COR-L47 (cell line): ENCODE results near the gene ANKRD44.

Experiments used
- DNase-seq: peaks from one replicate; lab custom pipeline; 2025; lab: John Stamatoyannopoulos, UW

Gene ANKRD44

DNA sequence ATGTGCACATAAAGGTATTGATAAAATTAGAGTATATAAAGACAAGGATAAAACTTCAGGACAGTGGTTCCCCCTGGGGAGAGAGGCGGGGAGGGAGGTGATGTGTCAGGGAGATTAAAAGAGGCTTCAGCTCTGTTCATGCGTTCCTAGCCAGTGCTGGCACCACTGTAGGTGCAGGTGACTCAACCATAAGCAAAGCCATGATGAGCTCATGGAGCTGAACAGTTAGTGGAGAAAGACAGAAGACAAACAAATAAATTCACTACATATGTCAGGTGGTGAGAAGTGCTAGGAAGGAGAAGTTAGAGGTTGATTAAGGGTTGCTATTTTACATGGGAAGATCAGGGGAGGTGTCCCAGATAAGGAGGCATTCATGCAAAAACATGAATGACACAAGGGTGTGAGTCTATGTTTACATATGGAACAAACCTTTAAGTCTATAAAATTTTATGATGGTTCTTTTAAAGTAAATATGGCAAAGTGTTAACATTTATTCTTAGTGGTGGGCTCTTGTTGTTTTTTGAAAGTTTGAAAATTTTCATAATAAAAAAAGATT lies 136.0 kb downstream of the ANKRD44 start:
- DNase-seq: no peak

DNA sequence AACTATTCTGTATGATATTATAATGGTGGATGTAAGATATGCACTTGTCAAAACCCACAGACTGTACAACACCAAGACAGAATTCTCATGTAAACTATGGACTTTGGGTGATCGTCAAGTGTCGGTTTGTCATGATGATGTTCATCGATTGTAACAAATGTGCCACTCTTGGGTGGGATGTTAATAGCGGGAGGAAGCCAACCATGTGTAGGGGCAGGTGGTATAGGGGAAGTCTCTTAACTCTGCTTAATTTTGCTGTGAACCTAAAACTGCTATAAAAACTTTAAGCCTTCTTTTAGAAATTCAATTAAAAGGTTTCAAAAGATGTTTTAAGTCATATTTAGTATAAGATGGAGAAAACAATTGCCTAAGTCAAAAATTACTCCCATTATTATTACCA lies 139.0 kb downstream of the ANKRD44 start:
- no peak for DNase-seq

DNA sequence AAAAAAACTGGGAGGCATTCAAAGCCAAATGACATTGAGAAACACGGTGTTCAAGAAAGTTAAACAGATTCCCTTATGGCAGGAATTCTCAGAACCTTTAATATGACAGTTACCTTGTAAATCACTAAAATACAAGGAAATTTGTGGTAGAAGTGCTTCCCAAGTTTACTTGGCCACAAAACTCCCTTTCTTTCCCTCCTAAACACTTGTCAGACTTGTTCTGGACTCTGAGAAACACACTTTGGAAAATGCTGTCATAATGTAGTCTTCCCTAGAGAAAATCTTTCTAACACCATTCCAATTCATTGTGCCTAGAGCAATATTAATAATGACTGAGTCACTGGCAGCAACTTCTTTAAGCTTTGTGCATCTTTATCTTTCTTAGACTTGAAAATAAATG lies 140.4 kb downstream of the ANKRD44 start:
- no peak for DNase-seq

DNA sequence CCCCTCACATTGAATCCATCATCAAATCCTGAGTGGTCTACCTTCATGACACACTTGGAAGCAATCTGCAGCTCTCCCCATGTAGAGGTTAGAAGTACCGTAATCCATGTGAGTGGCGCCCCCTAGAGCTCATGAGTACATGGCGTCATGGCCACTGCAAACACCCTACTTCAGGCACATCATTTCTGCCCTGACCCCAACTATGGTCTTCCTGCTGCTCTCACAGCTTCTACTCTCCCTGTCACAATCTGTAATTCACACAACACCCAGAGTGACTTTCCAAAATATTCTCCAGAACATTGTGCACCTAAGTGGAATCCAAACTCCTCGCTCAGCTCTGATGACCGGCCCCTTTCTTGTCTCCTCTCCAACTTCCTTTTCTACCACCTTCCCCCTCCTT lies 141.9 kb downstream of the ANKRD44 start:
- peak; percentile 83 for DNase-seq

DNA sequence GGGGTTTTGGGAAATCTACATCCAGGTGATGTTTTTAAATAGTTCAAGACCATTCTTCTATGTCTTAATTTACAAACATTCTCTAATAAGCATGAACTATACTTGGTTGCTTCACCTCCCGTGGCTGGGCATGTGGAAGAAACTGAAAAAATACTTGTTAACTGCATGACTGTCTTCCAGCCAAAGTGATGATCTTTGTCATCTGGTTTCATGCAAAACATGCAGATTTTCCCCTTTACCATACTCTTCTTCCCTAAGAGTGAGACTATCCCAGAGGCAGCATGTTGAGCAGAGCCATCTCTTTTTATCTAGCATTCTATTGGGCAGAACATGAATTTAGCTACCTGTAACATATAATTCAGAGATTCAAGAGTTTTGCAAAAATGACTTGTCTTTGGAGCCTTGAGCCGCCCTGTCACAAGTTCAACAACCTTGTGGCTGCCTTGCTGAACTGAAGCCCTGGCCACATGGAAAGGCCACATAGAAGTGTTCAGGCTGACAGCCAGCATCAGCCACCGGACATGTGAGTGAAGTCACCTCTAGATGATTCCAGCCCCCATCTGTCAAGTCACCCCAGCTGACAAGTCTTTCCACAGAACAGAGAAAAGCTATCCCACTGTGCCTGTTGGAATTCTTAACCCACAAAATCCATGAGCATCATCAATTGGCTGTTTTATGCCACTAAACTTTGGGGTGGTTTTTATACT lies 142.8 kb downstream of the ANKRD44 start:
- DNase-seq: no peak

DNA sequence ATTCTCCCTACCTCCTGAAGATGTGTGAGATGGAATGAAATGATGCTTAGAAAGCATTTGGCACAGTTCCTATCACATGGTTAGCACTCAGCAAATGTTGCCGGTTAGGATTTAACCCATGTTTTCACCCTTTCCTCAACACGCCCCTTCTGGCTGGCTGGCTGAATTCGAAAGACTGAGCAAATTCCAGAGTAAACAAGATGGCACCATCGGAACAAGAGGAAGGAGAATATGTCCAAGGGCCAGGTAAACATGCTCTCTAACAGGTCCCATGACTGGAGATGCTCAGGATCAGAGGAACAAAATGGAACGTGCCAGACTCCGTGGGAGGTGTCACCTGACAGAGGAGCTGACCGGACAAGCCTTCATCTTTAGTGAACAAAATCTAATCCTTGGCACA lies 145.6 kb downstream of the ANKRD44 start:
- no peak for DNase-seq

DNA sequence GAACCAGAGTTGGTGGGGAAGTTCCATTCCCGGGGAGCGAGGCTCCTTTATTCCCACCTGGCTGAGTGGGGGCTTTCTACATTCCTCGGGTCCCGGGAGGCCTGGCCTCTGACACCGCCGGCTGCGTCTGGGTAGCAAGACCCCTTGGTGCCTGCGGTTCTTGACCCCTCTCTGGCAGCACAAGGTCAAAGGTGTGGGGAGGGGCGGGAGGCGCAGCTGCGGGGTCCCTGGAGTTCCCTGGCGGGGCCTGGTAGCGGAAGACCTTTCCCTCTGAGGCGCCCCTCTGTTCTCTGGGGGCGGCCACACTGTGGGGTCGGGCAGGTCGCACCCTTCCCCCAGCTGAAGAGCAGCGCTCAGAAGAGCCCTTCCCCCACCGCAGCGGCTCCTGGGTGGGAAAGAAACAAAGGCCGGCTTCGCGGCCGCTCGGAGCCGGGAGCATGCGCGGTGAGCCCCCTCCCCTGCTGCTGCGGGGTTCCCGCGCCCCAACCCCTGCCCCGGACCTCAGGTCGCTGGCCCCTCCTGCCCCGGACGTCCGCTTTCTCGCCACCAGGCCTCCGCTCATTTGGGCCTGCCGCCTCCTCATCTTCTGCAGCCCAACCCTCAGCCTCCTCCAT lies 146.3 kb downstream of the ANKRD44 start:
- DNase-seq: no peak

DNA sequence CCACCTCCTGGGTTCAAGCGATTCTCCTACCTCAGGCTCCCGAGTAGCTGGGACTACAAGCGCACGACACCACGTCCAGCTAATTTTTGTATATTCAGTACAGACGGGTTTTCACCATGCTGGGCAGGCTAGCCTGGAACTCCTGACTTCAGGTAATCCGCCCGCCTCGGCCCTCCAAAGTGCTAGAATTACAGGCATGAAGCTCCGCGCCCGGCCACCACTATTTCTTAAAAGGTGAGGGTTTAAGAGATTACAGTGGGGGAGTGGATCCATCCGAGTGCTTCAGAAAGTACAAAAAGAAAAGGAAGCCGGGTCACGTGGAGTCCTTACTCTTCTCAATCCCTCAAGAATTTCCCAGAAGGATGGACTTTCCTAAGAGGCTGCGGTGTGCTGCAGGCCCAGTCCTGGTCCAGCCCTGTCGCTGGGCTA lies 146.9 kb downstream of the ANKRD44 start:
- no peak for DNase-seq

DNA sequence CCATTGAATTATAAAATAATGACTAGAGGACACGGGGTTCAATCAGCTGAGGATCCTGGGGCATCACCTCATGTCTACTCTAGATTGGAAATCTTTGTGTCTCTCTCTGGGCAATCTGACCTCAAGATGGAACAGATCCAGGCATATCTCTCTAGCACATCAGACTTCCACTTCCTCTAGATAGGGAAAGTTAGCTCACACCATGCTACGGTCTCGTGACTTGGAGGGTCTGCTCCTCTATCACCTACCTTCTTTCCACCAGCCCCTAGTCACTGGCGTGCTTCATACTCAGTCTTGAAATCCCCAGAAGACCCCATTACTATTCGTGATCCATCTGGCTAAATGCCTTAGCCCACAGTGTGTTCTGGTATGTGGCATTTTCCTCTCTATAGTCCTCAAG lies 148.8 kb downstream of the ANKRD44 start:
- no peak for DNase-seq

DNA sequence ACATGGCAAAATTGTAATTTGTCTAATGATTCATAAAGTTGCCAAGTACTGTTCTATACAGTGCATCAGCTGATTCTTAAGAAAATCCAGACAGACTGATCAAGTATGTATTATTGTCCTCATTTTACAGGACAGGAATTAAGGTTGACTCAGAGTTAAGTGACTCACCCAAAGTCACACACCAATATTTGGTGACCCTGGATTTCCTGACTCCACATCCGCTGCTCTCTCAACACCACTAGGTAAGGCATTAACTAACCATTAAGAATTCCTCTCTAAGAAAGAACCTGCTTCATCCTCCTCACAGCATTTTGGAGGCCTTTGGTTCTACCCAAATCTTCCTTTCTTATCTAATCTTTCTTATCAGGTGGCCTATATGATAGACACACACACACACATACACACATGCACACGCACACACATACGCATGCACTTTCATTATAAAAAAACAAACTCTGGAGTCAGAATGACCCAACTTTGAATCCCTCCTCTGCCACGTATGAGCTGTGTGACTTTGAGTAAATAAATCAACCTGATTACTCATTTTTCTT lies 150.8 kb downstream of the ANKRD44 start:
- DNase-seq: no peak

DNA sequence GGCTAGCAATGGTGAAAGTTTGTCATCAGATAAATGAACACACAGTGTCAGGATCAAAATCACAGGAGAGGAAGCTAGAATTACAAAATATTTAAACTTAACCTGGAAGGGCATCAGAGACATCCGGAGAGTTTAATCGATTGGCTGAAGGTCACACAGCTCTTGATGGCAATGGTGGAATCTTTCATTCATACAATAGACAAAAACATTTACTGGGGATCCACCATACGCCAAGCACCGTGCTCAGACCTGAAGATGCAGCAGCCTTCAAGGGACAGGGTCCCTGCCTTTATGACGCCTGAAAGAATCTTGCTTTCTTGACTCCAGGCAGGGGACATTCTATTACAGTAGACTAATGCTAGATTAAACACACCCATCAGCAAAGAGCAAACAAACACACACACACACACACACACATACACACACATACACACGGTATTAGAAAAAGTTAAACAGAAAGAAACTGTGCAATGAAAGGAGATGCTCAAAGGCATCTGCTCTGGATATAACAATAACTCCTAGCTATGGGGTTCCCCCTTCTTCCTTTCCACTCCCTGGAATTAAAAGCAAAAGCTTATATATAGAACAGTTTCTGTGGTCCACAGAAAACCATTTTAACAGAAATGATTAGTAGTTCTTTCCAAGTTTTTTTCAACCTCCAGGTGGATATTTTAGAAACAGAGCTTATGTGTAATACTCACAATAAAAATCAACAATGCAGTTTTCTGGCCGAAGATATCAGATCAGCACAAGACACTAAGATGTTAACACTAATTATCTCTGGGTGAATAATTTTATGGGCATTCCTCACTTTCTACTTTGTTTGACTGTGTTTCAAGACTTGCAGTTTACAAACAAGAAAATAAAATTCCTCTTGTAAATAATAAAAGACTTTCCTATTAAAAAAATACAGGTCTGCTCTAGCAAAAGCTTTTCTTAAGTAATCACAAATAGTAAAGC lies 151.7 kb downstream of the ANKRD44 start:
- no peak for DNase-seq

DNA sequence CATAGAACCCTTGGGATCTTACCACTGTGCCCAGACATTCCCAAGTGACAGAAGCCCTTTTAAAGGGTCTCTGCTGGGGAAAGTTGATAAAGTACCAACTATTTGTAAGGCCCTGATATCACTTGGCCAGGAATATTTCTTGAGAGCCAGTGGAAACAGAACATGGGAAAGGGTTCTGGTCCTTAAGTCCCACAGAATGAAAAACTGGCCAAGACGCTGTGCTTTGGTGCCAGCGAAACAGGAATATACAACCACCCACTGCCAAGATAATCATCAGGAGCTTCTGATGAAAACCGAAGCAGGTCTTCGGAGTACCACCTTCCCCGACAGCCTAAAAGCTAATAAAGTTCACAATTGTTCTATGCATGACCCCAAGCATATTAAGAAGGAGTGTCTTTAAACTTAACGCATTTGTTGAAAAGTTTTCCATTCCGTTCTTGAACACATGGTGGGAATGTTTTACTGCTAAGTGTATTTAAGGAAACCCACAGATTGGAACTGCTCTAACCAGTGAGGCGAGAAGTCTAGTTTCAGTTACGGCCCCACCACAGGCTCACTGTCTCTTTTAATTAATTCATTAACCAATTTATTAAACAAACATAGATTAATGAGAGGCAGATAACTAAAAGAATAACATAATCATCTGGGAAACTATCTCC lies 152.6 kb downstream of the ANKRD44 start:
- no peak for DNase-seq

DNA sequence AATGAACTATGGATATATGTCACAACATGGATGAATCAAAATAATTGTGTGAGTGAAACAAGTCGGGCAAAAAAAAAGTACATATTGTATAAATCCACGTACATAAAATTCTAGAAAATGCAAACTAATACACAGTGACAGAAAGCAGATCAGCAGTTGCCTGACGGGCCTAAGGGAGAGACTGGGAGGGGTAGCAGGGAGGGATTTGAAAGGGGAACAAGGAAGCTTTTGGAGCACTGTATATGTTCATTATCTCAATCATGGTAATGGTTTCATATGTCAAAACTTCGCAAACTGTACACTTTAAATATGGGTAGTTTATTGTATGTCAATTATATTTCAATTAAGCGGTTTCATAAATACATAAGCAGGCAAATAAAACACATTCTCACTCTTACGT lies 153.8 kb downstream of the ANKRD44 start:
- no peak for DNase-seq

DNA sequence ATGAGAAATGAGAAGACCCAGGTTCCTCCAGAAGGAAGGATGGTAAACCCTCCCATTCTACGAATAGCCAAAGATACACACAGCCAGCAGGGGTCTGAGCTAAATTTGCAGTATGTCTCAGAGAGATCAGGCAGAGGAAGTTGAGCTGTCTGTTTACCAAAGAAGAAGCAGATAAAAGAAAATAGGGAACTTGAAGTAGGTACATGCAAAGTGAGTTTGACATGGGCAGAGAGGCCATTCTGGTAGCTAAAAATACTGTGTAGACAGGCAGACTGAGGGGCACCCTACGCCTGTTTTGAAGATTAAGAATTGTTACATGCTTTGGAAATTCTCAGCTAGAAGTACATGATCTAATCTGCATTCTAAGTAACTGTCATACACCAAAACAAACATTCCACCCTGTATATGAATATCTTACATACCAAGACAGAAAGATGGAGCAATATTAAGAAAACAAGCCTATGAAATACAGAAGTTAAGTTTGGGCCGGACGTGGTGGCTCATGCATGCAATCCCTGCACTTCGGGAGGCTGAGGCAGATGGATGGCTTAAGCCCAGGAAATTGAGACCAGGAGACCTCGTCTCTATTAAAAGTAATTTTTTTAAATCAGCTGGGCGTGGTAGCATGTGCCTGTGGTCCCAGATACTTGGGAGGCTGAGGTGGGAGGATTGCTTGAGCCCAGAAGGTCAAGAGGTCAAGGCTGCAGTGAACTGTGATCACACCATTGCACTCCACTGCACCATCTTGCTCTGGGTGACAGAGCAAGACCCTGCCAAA lies 157.9 kb downstream of the ANKRD44 start:
- no peak for DNase-seq

DNA sequence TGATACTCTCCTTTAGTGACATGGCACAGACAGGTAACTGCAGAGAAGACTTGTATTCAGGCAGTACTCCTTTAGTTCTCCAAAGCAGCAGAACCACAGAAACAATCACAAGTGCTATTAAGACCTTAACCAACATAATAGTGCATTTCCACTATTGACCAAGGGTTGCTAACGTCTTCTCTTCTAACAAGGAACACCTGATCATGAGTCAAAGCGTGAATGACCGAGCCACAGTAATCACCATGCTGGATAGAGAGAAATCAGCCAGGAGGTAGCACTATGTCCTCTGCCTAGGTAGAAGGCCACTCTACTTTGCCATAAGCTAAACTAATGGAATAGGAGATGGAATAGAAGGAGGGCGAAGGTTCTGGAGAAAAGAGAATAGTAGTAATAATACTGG lies 161.0 kb downstream of the ANKRD44 start:
- no peak for DNase-seq

DNA sequence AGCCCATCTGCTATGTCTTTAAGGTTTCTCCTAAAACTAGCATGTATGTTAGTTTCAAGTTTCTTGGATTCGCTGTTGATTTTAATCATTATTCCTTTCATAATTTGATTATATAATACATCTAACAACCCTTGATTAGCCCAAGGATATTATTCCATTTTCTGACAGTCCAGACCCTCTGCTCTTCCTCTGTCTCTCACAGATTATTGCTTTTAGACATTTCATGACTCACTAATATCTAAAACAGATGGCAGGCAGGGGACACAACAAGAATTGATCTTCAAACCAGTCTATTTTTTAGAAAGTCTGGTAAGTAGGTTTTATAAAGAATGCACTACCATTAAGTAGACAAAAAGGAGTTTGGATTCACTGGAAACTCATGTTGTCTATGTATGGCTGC lies 162.2 kb downstream of the ANKRD44 start:
- no peak for DNase-seq

DNA sequence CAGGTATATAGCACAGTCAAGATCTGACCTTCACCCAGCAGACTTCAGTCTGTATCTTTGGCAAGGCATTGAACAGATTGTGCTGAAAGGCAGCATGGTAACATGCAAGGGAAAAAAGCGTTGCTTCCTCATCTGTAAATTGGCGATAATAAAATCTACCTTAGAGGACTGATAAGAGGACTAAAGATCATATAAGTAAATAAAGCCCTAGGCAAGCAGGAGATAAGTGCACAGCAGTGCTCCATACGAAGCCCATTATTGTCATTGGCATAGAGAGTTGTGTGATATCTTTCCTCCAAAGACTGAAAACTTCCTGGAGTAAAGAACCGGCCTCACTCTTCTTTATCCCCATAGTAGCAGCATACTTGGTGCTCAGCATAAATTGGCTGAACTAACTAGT lies 162.6 kb downstream of the ANKRD44 start:
- DNase-seq: no peak

DNA sequence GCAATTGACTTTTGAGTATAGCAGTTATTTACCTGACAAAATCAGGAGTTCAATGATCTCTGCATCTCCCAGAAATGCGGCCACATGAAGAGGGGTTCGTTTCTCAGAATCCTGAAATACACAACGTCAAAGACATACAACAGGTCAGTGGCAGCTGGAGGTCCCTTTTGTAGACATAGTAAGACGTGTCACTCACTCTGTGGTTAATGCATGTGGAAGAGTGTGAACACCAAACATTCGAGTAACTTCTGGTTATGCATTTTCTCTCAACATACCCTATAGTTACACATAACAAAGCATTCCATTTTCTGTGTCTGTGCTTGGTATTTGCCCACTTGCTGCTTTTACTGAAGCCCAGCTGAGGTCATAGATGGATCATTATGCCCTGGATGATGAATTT lies 163.6 kb downstream of the ANKRD44 start:
- no peak for DNase-seq

DNA sequence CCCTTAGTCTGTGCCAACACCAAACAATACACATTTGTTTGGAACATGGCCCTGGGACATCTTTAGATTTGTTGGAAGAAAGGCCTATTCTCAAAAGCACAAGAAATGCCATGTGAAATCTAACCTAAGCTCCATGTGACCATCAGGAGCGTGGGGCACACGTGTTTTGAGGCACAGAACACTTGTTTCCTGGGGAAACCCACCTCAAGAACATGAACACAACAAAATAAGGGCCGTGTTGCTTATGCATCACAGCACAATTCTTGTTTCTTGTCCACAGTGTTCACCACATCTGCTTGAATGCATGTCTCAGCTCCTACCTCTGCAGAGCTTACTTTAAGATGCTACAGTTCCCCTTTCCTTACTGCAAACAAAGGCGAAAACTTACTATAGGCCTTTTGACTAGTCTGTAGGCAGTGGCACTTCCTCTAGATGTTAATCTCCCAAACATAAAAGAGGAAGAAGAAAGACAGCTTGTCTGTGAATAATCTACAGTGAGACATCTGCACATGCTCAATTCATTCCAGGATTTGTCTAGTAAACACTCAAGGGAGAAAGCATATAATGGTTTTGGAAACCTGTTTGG lies 165.0 kb downstream of the ANKRD44 start:
- DNase-seq: peak; percentile 16

DNA sequence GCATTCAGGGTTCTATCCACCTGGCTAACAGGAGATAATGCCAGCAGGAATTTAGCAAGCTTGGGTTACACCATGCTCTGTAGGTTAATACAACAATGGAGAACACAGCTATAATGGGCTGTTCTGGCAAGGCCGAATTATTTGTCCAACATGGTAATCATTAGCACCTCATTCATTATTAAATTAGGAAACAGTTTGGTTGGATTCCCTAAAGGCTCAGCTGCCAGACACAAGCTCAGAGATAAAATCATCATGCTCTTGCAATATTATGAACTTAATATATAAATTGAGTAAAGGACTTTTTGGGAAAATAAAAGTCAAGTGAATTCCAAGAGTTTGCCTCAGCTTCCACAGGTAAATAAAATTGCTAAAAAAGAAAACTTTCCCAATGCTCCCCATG lies 166.4 kb downstream of the ANKRD44 start:
- DNase-seq: no peak
